H9 (cell line): ENCODE results near the gene CXCL6. TPM values are rescaled to one million over a fixed set of nuclear protein-coding genes. Genes with fewer than 3 reads are reported as not detected.

ENCODE experiments used
- DNase-seq: peaks from one replicate; pipeline ENCODE4 v3.0.0-alpha.2; 2017
- H2AFZ ChIP-seq: one replicate; pipeline ENCODE4 v1.6.1; 2013; ENCODE audit warnings: mild to moderate bottlenecking, low read length, control low read depth, moderate library complexity
- H2AK5ac ChIP-seq: 2 replicates; pipeline ENCODE4 v1.6.1; 2013; ENCODE audit warnings: low read length, control low read depth, mixed read lengths; ENCODE audit not compliant: insufficient read length
- H2BK120ac ChIP-seq: one replicate; pipeline ENCODE4 v1.6.1; 2013; ENCODE audit warnings: low read depth, mild to moderate bottlenecking, low read length, control low read depth, inconsistent platforms; ENCODE audit not compliant: poor library complexity, severe bottlenecking
- H2BK12ac ChIP-seq: 2 replicates; pipeline ENCODE4 v1.6.1; 2013; ENCODE audit warnings: low read length, control low read depth, mixed read lengths, low read depth; ENCODE audit not compliant: insufficient read length
- H2BK15ac ChIP-seq: 2 replicates; pipeline ENCODE4 v1.6.1; 2013; ENCODE audit warnings: low read depth, low read length, control low read depth
- H2BK20ac ChIP-seq: one replicate; pipeline ENCODE4 v1.6.1; 2013; ENCODE audit warnings: low read depth, mild to moderate bottlenecking, low read length, control low read depth, inconsistent platforms; ENCODE audit not compliant: poor library complexity, severe bottlenecking
- H2BK5ac ChIP-seq: 2 replicates; pipeline ENCODE4 v1.6.1; 2013; ENCODE audit warnings: low read length, control low read depth, mixed read lengths; ENCODE audit not compliant: insufficient read length
- H3K14ac ChIP-seq: 2 replicates; pipeline ENCODE4 v1.6.1; 2013; ENCODE audit warnings: low read length, control low read depth; ENCODE audit not compliant: insufficient read depth
- H3K18ac ChIP-seq: 2 replicates; pipeline ENCODE4 v1.6.1; 2013; ENCODE audit warnings: low read depth, mild to moderate bottlenecking, mixed read lengths, low read length, control low read depth; ENCODE audit not compliant: insufficient read length
- H3K23ac ChIP-seq: 2 replicates; pipeline ENCODE4 v1.6.1; 2013; ENCODE audit warnings: low read length, control low read depth, mixed read lengths, low read depth; ENCODE audit not compliant: insufficient read length
- H3K23me2 ChIP-seq: 2 replicates; pipeline ENCODE4 v1.6.1; 2013; ENCODE audit warnings: low read depth, mild to moderate bottlenecking, mixed read lengths, low read length, control low read depth; ENCODE audit not compliant: insufficient read length, poor library complexity, severe bottlenecking
- H3K27ac ChIP-seq: 2 replicates; pipeline ENCODE4 v1.5.1; 2013; ENCODE audit warnings: low read length, control low read depth, mixed read lengths, low read depth; ENCODE audit not compliant: insufficient read length
- H3K27me3 ChIP-seq: 2 replicates; pipeline ENCODE4 v1.6.1; 2013; ENCODE audit warnings: low read length, control low read depth, inconsistent platforms; ENCODE audit not compliant: insufficient read depth
- H3K4ac ChIP-seq: 2 replicates; pipeline ENCODE4 v1.6.1; 2013; ENCODE audit warnings: low read depth, mild to moderate bottlenecking, control low read depth, inconsistent platforms, low read length, moderate library complexity
- H3K4me1 ChIP-seq: 2 replicates; pipeline ENCODE4 v1.6.1; 2013; ENCODE audit warnings: low read length, control low read depth, inconsistent platforms; ENCODE audit not compliant: insufficient read depth
- H3K4me2 ChIP-seq: 2 replicates; pipeline ENCODE4 v1.6.1; 2013; ENCODE audit warnings: low read length, control low read depth, mixed read lengths; ENCODE audit not compliant: insufficient read length, insufficient read depth
- H3K56ac ChIP-seq: 2 replicates; pipeline ENCODE4 v1.6.1; 2013; ENCODE audit warnings: low read depth, mild to moderate bottlenecking, mixed read lengths, low read length, control low read depth; ENCODE audit not compliant: insufficient read length
- H3K79me1 ChIP-seq: 2 replicates; pipeline ENCODE4 v1.6.1; 2013; ENCODE audit warnings: low read depth, mild to moderate bottlenecking, moderate library complexity, low read length, control low read depth, inconsistent platforms; ENCODE audit not compliant: insufficient read depth, poor library complexity, severe bottlenecking
- H3K79me2 ChIP-seq: 2 replicates; pipeline ENCODE4 v1.6.1; 2013; ENCODE audit warnings: low read length, control low read depth, inconsistent platforms; ENCODE audit not compliant: insufficient read depth
- H3K9ac ChIP-seq: 2 replicates; pipeline ENCODE4 v1.6.1; 2013; ENCODE audit warnings: low read length, control low read depth, mixed read lengths; ENCODE audit not compliant: insufficient read length; ENCODE audit errors: extremely low read depth
- H3K9me3 ChIP-seq: one replicate; pipeline ENCODE4 v1.6.1; 2013; ENCODE audit warnings: low read depth, low read length, inconsistent platforms; ENCODE audit not compliant: control insufficient read depth
- H3T11ph ChIP-seq: one replicate; pipeline ENCODE4 v1.6.1; 2013; ENCODE audit warnings: mild to moderate bottlenecking, low read length, control low read depth, inconsistent platforms
- H4K20me1 ChIP-seq: one replicate; pipeline ENCODE4 v1.6.1; 2013; ENCODE audit not compliant: control insufficient read depth, insufficient read length, insufficient read depth
- H4K5ac ChIP-seq: 2 replicates; pipeline ENCODE4 v1.6.1; 2013; ENCODE audit warnings: low read depth, mild to moderate bottlenecking, mixed read lengths, low read length, control low read depth; ENCODE audit not compliant: insufficient read length
- H4K8ac ChIP-seq: replicated peaks from 2 replicates; pipeline ENCODE4 v1.6.1; 2013; ENCODE audit warnings: low read length, control low read depth, mixed read lengths, low read depth; ENCODE audit not compliant: insufficient read length
- H4K91ac ChIP-seq: 2 replicates; pipeline ENCODE4 v1.6.1; 2013; ENCODE audit warnings: low read depth, mild to moderate bottlenecking, moderate library complexity, mixed read lengths, low read length, control low read depth; ENCODE audit not compliant: insufficient read length
- H3K27ac Mint-ChIP-seq, 3 experiments: 2 replicates in 2 of 3; 3 replicates in 1 of 3; pipeline ENCODE4 v1.8.0; 2020 to 2021; ENCODE audit warnings: mixed read lengths in 3 of 3, mild to moderate bottlenecking in 1 of 3, moderate library complexity in 1 of 3
- H3K27me3 Mint-ChIP-seq: 2 replicates; pipeline ENCODE4 v1.8.0; 2021; ENCODE audit warnings: low read depth, mild to moderate bottlenecking, moderate library complexity, mixed read lengths
- H3K36me3 Mint-ChIP-seq, 3 experiments: 2 replicates in 2 of 3; 3 replicates in 1 of 3; pipeline ENCODE4 v1.8.0; 2020 to 2021; ENCODE audit warnings: low read depth in 3 of 3, mixed read lengths in 3 of 3; ENCODE audit not compliant: insufficient read depth in 1 of 3
- H3K4me1 Mint-ChIP-seq, 2 experiments: 2 replicates each; pipeline ENCODE4 v1.8.0; 2020; ENCODE audit warnings: mixed read lengths in 2 of 2
- H3K4me3 Mint-ChIP-seq, 2 experiments: 2 replicates in 1 of 2; 3 replicates in 1 of 2; pipeline ENCODE4 v1.8.0; 2020 to 2021; ENCODE audit warnings: mild to moderate bottlenecking in 2 of 2, mixed read lengths in 2 of 2, moderate library complexity in 1 of 2
- H3K9me3 Mint-ChIP-seq, 2 experiments: 2 replicates in 1 of 2; 3 replicates in 1 of 2; pipeline ENCODE4 v1.8.0; 2020; ENCODE audit warnings: mild to moderate bottlenecking in 2 of 2, mixed read lengths in 2 of 2, moderate library complexity in 1 of 2
- CTCF ChIP-seq: fragments of 200-600 bp; sonication (generic); conservative IDR thresholded peaks from 3 replicates; pipeline ENCODE4 v1.8.0; 2021; ENCODE audit warnings: antibody characterized with exemption, mild to moderate bottlenecking
- total RNA-seq: library from RNA; stranded (reverse); gene quantifications from 2 replicates; pipeline ENCODE4 v1.2.1, GENCODE V29; 2021

The CXCL6 gene
- total RNA-seq, 1 experiment from 2014 or later = 0.85 TPM

GRCh38 chr4:73843369-73843768 lies 6.9 kb downstream of the CXCL6 start:
- Histone ChIP-seq H2BK15ac (no peak overlapping the region), H4K91ac (no peak overlapping the region), H3K18ac (no peak overlapping the region), H3K4ac (no peak overlapping the region), H4K20me1 (no peaks in the 10 kb centered on the region), H3K23ac (no peak overlapping the region), H3K56ac (no peak overlapping the region), H4K8ac (no peak overlapping the region), H2AK5ac (no peak overlapping the region), H2BK120ac (no peak overlapping the region), H2BK12ac (no peak overlapping the region), H3K4me1 (no peaks in the 10 kb centered on the region), H3K79me1 (no peaks in the 10 kb centered on the region), H2AFZ (no peak overlapping the region), H2BK20ac (no peak overlapping the region), H3K23me2 (no peaks in the 10 kb centered on the region), H4K5ac (no peak overlapping the region), H2BK5ac (no peak overlapping the region), H3K4me2 (no peak overlapping the region), H3T11ph (no peak overlapping the region), H3K9ac (no peak overlapping the region), H3K27me3 (no peaks in the 10 kb centered on the region), H3K9me3 (no peaks in the 10 kb centered on the region), H3K27ac (no peak overlapping the region), H3K14ac (no peak overlapping the region), H3K79me2 (no peaks in the 10 kb centered on the region)
- Mint-ChIP-seq H3K9me3 (no peaks in the 10 kb centered on the region), H3K27ac (no peak overlapping the region), H3K36me3 (no peaks in the 10 kb centered on the region), H3K27me3 (peaks cover 18% of the 10 kb centered on the region), H3K4me1 (peaks cover 4 to 11% of the 10 kb centered on the region in 2 experiments), H3K4me3 (no peak overlapping the region)
- TF ChIP-seq CTCF = no peak
- no peak for DNase-seq
